HepG2 (cell line): ENCODE data around the gene ADARB1. TPM values are rescaled to one million over a fixed set of nuclear protein-coding genes. Genes with fewer than 3 reads are reported as not detected.

Source experiments
- ATAC-seq: fragments of 200-7000 bp; cut with Tn5 transposase; 3 replicates; pipeline ENCODE4 v1.9.1; 2020; ENCODE audit warnings: mild to moderate bottlenecking, moderate library complexity
- BruUV-seq: library from RNA; stranded (reverse); fragments of 400-500 nt; replicated peaks from 2 replicates; lab custom pipeline; 2021; lab: Mats Ljungman, UMichigan
- CTCF ChIA-PET: fragments of 300-600 bp; formaldehyde crosslinking; extraction: SDS; loops from one replicate; lab custom pipeline; 2021; ENCODE audit warnings: low total read pairs, inconsistent platforms, low intra/inter-chr PET ratio; lab: Yijun Ruan, JAX
- POLR2A ChIA-PET: fragments of 350-600 bp; sonication (Branson Sonifier 250); formaldehyde crosslinking; loops from one replicate; lab custom pipeline; 2020; ENCODE audit warnings: antibody characterized with exemption, inconsistent platforms; lab: Yijun Ruan, JAX
- DNase-seq: peaks from one replicate; pipeline ENCODE4 v3.0.0-alpha.2; 2015; ENCODE audit warnings: low spot score
- FAIRE-seq: peaks from 3 replicates; lab custom pipeline; 2011; peaks lifted over from hg19 to GRCh38; lab: Jason Lieb, UNC
- H2AFZ ChIP-seq: one replicate; pipeline ENCODE4 v1.6.1; 2011; ENCODE audit warnings: low read length, inconsistent platforms
- H3K27ac ChIP-seq: fragments of 300-600 bp; 3 replicates; pipeline ENCODE4 v1.8.0; 2011; ENCODE audit warnings: mixed run types, mild to moderate bottlenecking, mixed read lengths, low read length, inconsistent platforms; ENCODE audit not compliant: insufficient read depth; ENCODE audit errors: extremely low read length
- H3K27me3 ChIP-seq, 2 experiments: fragments of 200-600 bp in 1 of 2; 2 replicates in 1 of 2; 3 replicates in 1 of 2; pipeline versions ENCODE4 v1.6.0 to v1.8.0; 2011; ENCODE audit warnings: low read length in 2 of 2, mild to moderate bottlenecking in 2 of 2, moderate library complexity in 2 of 2, inconsistent platforms in 1 of 2; ENCODE audit not compliant: insufficient read depth in 2 of 2, control insufficient read depth in 1 of 2
- H3K36me3 ChIP-seq, 2 experiments: fragments of 200-600 bp in 1 of 2; replicated peaks in 1 of 2; 2 replicates in 1 of 2; 3 replicates in 1 of 2; pipeline versions ENCODE4 v1.5.1 to v1.8.0; 2011; ENCODE audit warnings: low read length in 2 of 2, inconsistent platforms in 1 of 2; ENCODE audit not compliant: insufficient read depth in 2 of 2, control insufficient read depth in 1 of 2
- H3K4me1 ChIP-seq: 2 replicates; pipeline ENCODE4 v1.5.1; 2012; ENCODE audit warnings: low read length, inconsistent platforms; ENCODE audit not compliant: insufficient read depth
- H3K4me2 ChIP-seq: 2 replicates; pipeline ENCODE4 v1.6.0; 2011; ENCODE audit warnings: low read depth, low read length, inconsistent platforms
- H3K4me3 ChIP-seq, 3 experiments: fragments of 200-600 bp in 1 of 3; sonication (generic), shearing (Covaris generic) in 1 of 3; replicated peaks in 1 of 3; 2 replicates each; pipeline ENCODE4 v1.5.1; 2011 to 2016; ENCODE audit warnings: low read length in 3 of 3, inconsistent platforms in 2 of 3, low read depth in 2 of 3, mild to moderate bottlenecking in 2 of 3, control low read depth in 1 of 3, mixed read lengths in 1 of 3; ENCODE audit not compliant: insufficient read depth in 1 of 3
- H3K79me2 ChIP-seq: one replicate; pipeline ENCODE4 v1.6.1; 2011; ENCODE audit warnings: low read length, inconsistent platforms; ENCODE audit not compliant: insufficient read depth
- H3K9ac ChIP-seq: 2 replicates; pipeline ENCODE4 v1.6.0; 2011; ENCODE audit warnings: mild to moderate bottlenecking, low read depth, low read length, inconsistent platforms; ENCODE audit not compliant: insufficient read depth
- H3K9me3 ChIP-seq: 2 replicates; pipeline ENCODE4 v1.5.1; 2012; ENCODE audit warnings: mild to moderate bottlenecking, low read length
- H4K20me1 ChIP-seq: 2 replicates; pipeline ENCODE4 v1.6.0; 2011; ENCODE audit warnings: inconsistent platforms, mild to moderate bottlenecking, low read length, moderate library complexity; ENCODE audit not compliant: insufficient read depth
- ATF1 ChIP-seq: IDR thresholded peaks from 2 replicates; pipeline ENCODE4 v1.6.1; 2016; ENCODE audit warnings: mild to moderate bottlenecking, control low read depth
- ATF4 ChIP-seq, 2 experiments: fragments of 450-650 bp in 1 of 2; sonication (generic) in 1 of 2; formaldehyde crosslinking; IDR thresholded peaks; 2 replicates each; pipeline versions ENCODE4 v1.5.0 to v1.8.0; 2020 to 2022; ENCODE audit warnings: mild to moderate bottlenecking in 1 of 2, missing genetic modification reagents in 1 of 2
- ATF5 ChIP-seq: sonication (generic); formaldehyde crosslinking; IDR thresholded peaks from 2 replicates; pipeline ENCODE4 v1.4.0; 2020; ENCODE audit warnings: mild to moderate bottlenecking, low read depth, missing genetic modification reagents
- ELF3 ChIP-seq: IDR thresholded peaks from 2 replicates; pipeline ENCODE4 v1.6.1; 2016; ENCODE audit warnings: missing genetic modification reagents, missing compliant biosample characterization
- FOXK1 ChIP-seq: sonication (generic); formaldehyde crosslinking; IDR thresholded peaks from 2 replicates; pipeline ENCODE4 v1.4.0; 2020; ENCODE audit warnings: low read depth, missing genetic modification reagents, borderline replicate concordance
- HIVEP1 ChIP-seq: sonication (generic); formaldehyde crosslinking; IDR thresholded peaks from 2 replicates; pipeline ENCODE4 v1.4.0; 2020; ENCODE audit warnings: mild to moderate bottlenecking, missing genetic modification reagents
- HOXA9 ChIP-seq: sonication (generic); formaldehyde crosslinking; IDR thresholded peaks from 2 replicates; pipeline ENCODE4 v1.8.1; 2022; ENCODE audit warnings: missing genetic modification reagents, mild to moderate bottlenecking, moderate library complexity, borderline replicate concordance
- KAT2B ChIP-seq: fragments of 150-350 bp; IDR thresholded peaks from 2 replicates; pipeline ENCODE4 v1.6.1; 2014; ENCODE audit warnings: low read depth, low read length, borderline replicate concordance
- NBN ChIP-seq: fragments of 450-650 bp; conservative IDR thresholded peaks from 2 replicates; pipeline ENCODE4 v1.6.1; 2017
- NONO ChIP-seq, 2 experiments: fragments of 450-650 bp in 1 of 2; sonication (generic) in 1 of 2; formaldehyde crosslinking in 1 of 2; IDR thresholded peaks in 1 of 2; conservative IDR thresholded peaks in 1 of 2; 2 replicates each; pipeline versions ENCODE4 v1.6.1 to v1.8.0; 2017 to 2022; ENCODE audit warnings: mild to moderate bottlenecking in 1 of 2, missing genetic modification reagents in 1 of 2, moderate library complexity in 1 of 2
- TBX3 ChIP-seq: fragments of 450-650 bp; IDR thresholded peaks from 2 replicates; pipeline ENCODE4 v1.6.1; 2017; ENCODE audit warnings: antibody characterized with exemption, mild to moderate bottlenecking, inconsistent platforms, borderline replicate concordance
- TCF7 ChIP-seq: sonication (generic); IDR thresholded peaks from 2 replicates; pipeline ENCODE4 v1.6.1; 2016; ENCODE audit warnings: antibody characterized with exemption, low read depth
- THYN1 ChIP-seq: sonication (generic); formaldehyde crosslinking; IDR thresholded peaks from 2 replicates; pipeline ENCODE4 v1.8.1; 2023; ENCODE audit warnings: low read depth, mild to moderate bottlenecking, moderate library complexity, missing genetic modification reagents, borderline replicate concordance
- ZBTB38 ChIP-seq: sonication (generic); formaldehyde crosslinking; IDR thresholded peaks from 2 replicates; pipeline ENCODE4 v1.5.1; 2020; ENCODE audit warnings: mild to moderate bottlenecking, missing genetic modification reagents
- ZNF354B ChIP-seq: sonication (generic); formaldehyde crosslinking; IDR thresholded peaks from 2 replicates; pipeline ENCODE4 v1.8.0; 2022; ENCODE audit warnings: mild to moderate bottlenecking, missing genetic modification reagents
- ZNF737 ChIP-seq: sonication (generic); formaldehyde crosslinking; IDR thresholded peaks from 2 replicates; pipeline ENCODE4 v1.5.0; 2020; ENCODE audit warnings: missing genetic modification reagents, mild to moderate bottlenecking, borderline replicate concordance
- ZUFSP ChIP-seq: sonication (generic); formaldehyde crosslinking; IDR thresholded peaks from 2 replicates; pipeline ENCODE4 v1.9.0; 2021; ENCODE audit warnings: missing genetic modification reagents, mild to moderate bottlenecking, borderline replicate concordance
- WGBS: methylation state at CpG from one replicate; pipeline ENCODE4 v1.1.6; 2017; ENCODE audit warnings: low lambda C conversion rate; 5-methylcytosine and 5-hydroxymethylcytosine counted together
- in situ Hi-C: cut with HindIII; loops from 2 replicates; pipeline ENCODE4 v1.10.0; 2017; ENCODE audit warnings: low pct_unique_long_range_greater_than_20kb; ENCODE audit not compliant: extremely low pct_ligation_motif_present
- intact Hi-C: fragments of 100-400 bp; cut with micrococcal nuclease; formaldehyde crosslinking; loops from one replicate; pipeline ENCODE4 v1.10.0; 2022; ENCODE audit not compliant: unreplicated experiment
- polyA plus RNA-seq, 8 experiments: library from polyadenylated mRNA; depleted of rRNA in 3 of 8; stranded (reverse) in 7 of 8; unstranded in 1 of 8; fragments of >200 nt; fragmentation: Illumina TruSeq in 4 of 8; extraction: Trizol in 4 of 8; gene quantifications; 2 replicates each; pipeline versions ENCODE4 v1.2.1 to v1.2.3, GENCODE V29; 2011 to 2016; ENCODE audit warnings: low read depth in 4 of 8, missing spikeins in 1 of 8, mixed read lengths in 1 of 8; ENCODE audit not compliant: insufficient read depth in 1 of 8
- total RNA-seq, 5 experiments: library from RNA; depleted of rRNA; stranded (reverse); fragments of >200 nt; fragmentation: Illumina TruSeq; extraction: Trizol; gene quantifications; 2 replicates each; pipeline ENCODE4 v1.2.3, GENCODE V29; 2016; ENCODE audit warnings: low read depth in 1 of 5

Gene ADARB1
- total and polyA plus RNA-seq, 2 of the 13 experiments (the other 11 are each of a cell fraction or from before 2014, with no cell fraction given): 6.6 to 10.0 TPM

- FAIRE-seq (no peak), DNase-seq (no peak), ATAC-seq (no peak)
- Histone ChIP-seq H3K27me3 (no peaks in the 10 kb centered on the region), H3K79me2 (no peaks in the 10 kb centered on the region), H3K4me1 (no peaks in the 10 kb centered on the region), H3K4me2 (no peak overlapping the region), H2AFZ (no peak overlapping the region), H3K9me3 (no peaks in the 10 kb centered on the region), H3K9ac (no peak overlapping the region), H3K27ac (no peak overlapping the region), H3K4me3 (no peak overlapping the region), H3K36me3 (0 out of 5 replicates have a peak, but pooled peaks cover 0 to 1% of the 10 kb centered on the region in 2 experiments), H4K20me1 (no peaks in the 10 kb centered on the region)
- no TSS peak for BruUV-seq
- 74% methylated on average over 6 of the region's 6 CpGs for WGBS
- in situ Hi-C loops (no loop called here), intact Hi-C loops (no loop called here)
- TF ChIP-seq ATF4 (CRISPR knock-in tag; IDR thresholded peaks at IDR 0.05) (no peak), TCF7 (no peak), FOXK1 (CRISPR knock-in tag) (no peak), ELF3 (CRISPR knock-in tag) (no peak), ZBTB38 (no peak)
- POLR2A ChIA-PET: no interaction called here
- CTCF ChIA-PET: no interaction called here
Observed at GRCh38 chr21:45169682-45170081, 95.3 kb downstream of the ADARB1 start.

- ChIA-PET CTCF (no interaction called here), POLR2A (no interaction called here)
- 98% methylated on average over 6 of the region's 8 CpGs for WGBS
- no peaks in the 10 kb centered on the region for H3K79me2 ChIP-seq
- no peak for FAIRE-seq
- intact Hi-C loops: no loop called here
- in situ Hi-C loops: no loop called here
- H3K4me1 ChIP-seq: no peaks in the 10 kb centered on the region
- H3K27me3 ChIP-seq: no peaks in the 10 kb centered on the region
- no peak overlapping the region for H3K9ac ChIP-seq
- H3K4me3 ChIP-seq: no peak overlapping the region
- BruUV-seq: no TSS peak
- no peak for DNase-seq
- no peak overlapping the region for H3K4me2 ChIP-seq
- H3K9me3 ChIP-seq: no peaks in the 10 kb centered on the region
- H3K27ac ChIP-seq: no peak overlapping the region
- no peaks in the 10 kb centered on the region for H4K20me1 ChIP-seq
- 0 out of 5 replicates have a peak, but pooled peaks cover 0 to 1% of the 10 kb centered on the region in 2 experiments for H3K36me3 ChIP-seq
- H2AFZ ChIP-seq: no peak overlapping the region
- no peak for ATAC-seq
- TF ChIP-seq NONO (IDR thresholded peaks at IDR 0.05): no peak
- no peak for TF ChIP-seq NONO (CRISPR knock-in tag; conservative IDR thresholded peaks at IDR 0.05)
- no peak for TF ChIP-seq THYN1 (CRISPR knock-in tag)
- TF ChIP-seq NBN: no peak
- no peak for TF ChIP-seq ATF5
- TF ChIP-seq HIVEP1 (CRISPR knock-in tag): no peak
- TF ChIP-seq ZNF354B (CRISPR knock-in tag): no peak
- no peak for TF ChIP-seq ZUFSP (CRISPR knock-in tag)
- no peak for TF ChIP-seq ATF1
- TF ChIP-seq TBX3: no peak
- TF ChIP-seq KAT2B: no peak
- TF ChIP-seq ZNF737: no peak
- TF ChIP-seq HOXA9 (CRISPR knock-in tag): no peak
Observed at GRCh38 chr21:45170987-45171386, 96.6 kb downstream of the ADARB1 start.
